Muscle layer of duodenum (tissue), 2 donors: ENCODE results near the gene GAD1.

Source experiments
- H3K27ac ChIP-seq: one replicate; pipeline ENCODE4 v1.7.0; 2013; ENCODE audit warnings: mild to moderate bottlenecking, low read length
- H3K27me3 ChIP-seq: one replicate; pipeline ENCODE4 v1.7.0; 2013; ENCODE audit warnings: low read depth, mild to moderate bottlenecking, control low read depth, low read length
- H3K36me3 ChIP-seq, 2 donors: one replicate each; pipeline ENCODE4 v1.7.0; 2013; ENCODE audit warnings: low read length in 2 of 2, control low read depth in 1 of 2, mild to moderate bottlenecking in 1 of 2; ENCODE audit not compliant: insufficient read depth in 2 of 2, control insufficient read depth in 1 of 2
- H3K4me1 ChIP-seq, 2 donors: one replicate each; pipeline ENCODE4 v1.7.0; 2013; ENCODE audit warnings: low read length in 2 of 2, mild to moderate bottlenecking in 2 of 2, control low read depth in 1 of 2, moderate library complexity in 1 of 2; ENCODE audit not compliant: insufficient read depth in 2 of 2, control insufficient read depth in 1 of 2
- H3K4me3 ChIP-seq, 2 donors: one replicate each; pipeline ENCODE4 v1.7.0; 2013; ENCODE audit warnings: low read length in 2 of 2, low read depth in 1 of 2, mild to moderate bottlenecking in 1 of 2
- H3K9me3 ChIP-seq, 2 donors: one replicate each; pipeline ENCODE4 v1.7.0; 2013; ENCODE audit warnings: low read length in 2 of 2, control low read depth in 1 of 2, mild to moderate bottlenecking in 1 of 2; ENCODE audit not compliant: control insufficient read depth in 1 of 2
- donor health status: healthy.

GAD1 gene

GRCh38 chr2:170851635-170852034 is 34.9 kb downstream of the GAD1 start:
- H3K9me3 ChIP-seq, result no peaks in the 10 kb centered on the region
- no peaks in the 10 kb centered on the region for H3K27me3 ChIP-seq
- no peak overlapping the region for H3K4me3 ChIP-seq
- no peaks in the 10 kb centered on the region for H3K4me1 ChIP-seq
- H3K36me3 ChIP-seq, result no peaks in the 10 kb centered on the region
- H3K27ac ChIP-seq, result no peak overlapping the region

DNA sequence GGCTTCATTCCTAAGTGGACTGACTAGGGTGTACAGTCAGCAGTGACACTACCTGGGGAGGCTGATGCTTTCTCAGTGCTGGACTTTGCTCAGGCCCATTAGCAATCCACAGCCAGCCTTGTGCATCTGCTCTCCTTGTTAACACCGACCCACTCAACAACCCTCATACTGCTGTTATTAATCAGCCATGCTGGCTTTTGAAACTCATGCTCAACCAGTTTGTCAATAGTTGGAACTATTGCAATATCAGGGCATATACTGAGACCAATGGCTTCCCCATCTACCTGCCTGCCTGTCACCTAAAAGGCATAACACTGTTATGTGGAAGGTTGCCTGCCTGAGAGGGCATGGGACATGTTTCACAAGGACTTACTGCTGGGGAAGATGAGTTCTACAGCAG is 39.4 kb downstream of the GAD1 start:
- H3K36me3 ChIP-seq, result no peaks in the 10 kb centered on the region
- no peak overlapping the region for H3K4me3 ChIP-seq
- no peaks in the 10 kb centered on the region for H3K27me3 ChIP-seq
- H3K9me3 ChIP-seq, result no peaks in the 10 kb centered on the region
- H3K27ac ChIP-seq, result no peak overlapping the region
- H3K4me1 ChIP-seq, result no peaks in the 10 kb centered on the region

DNA sequence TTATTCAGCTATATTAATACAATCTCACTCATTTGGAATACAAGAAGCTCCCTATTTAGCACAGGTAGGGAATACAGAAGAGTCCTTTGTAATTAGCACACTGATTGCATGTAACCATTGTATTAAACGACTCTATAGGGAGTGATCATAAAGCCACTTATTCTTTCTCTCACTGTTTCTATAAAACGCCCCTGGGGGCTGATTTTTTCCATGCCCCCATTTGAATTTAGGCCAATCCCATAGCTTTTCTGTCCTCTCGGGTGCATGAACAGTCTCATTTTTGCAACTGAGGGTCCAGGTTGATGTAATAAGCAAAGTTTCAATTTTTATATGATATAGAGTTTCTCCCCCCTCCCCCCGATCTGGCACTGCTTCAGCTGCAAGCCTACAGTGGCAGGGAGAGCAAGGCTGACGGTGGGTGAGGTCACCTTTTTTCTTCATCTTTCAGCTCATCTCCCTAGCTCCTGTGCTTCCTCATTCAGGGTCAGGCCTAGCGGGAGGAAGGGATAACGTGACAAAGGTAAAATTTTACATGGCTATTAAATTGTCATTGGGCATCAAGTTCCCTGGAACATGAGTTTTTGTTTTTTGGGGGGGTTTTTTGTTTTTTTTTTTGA is 45.7 kb downstream of the GAD1 start:
- no peaks in the 10 kb centered on the region for H3K27me3 ChIP-seq
- H3K9me3 ChIP-seq, result no peaks in the 10 kb centered on the region
- no peak overlapping the region for H3K4me3 ChIP-seq
- H3K36me3 ChIP-seq, result no peaks in the 10 kb centered on the region
- no peak overlapping the region for H3K27ac ChIP-seq
- no peaks in the 10 kb centered on the region for H3K4me1 ChIP-seq

- H3K27me3 ChIP-seq, result no peaks in the 10 kb centered on the region
- H3K4me3 ChIP-seq, result no peak overlapping the region
- H3K36me3 ChIP-seq, result no peaks in the 10 kb centered on the region
- no peaks in the 10 kb centered on the region for H3K4me1 ChIP-seq
- H3K27ac ChIP-seq, result no peak overlapping the region
- H3K9me3 ChIP-seq, result no peaks in the 10 kb centered on the region
These were observed 46.4 kb downstream of the GAD1 start for GRCh38 chr2:170863087-170863486.

DNA sequence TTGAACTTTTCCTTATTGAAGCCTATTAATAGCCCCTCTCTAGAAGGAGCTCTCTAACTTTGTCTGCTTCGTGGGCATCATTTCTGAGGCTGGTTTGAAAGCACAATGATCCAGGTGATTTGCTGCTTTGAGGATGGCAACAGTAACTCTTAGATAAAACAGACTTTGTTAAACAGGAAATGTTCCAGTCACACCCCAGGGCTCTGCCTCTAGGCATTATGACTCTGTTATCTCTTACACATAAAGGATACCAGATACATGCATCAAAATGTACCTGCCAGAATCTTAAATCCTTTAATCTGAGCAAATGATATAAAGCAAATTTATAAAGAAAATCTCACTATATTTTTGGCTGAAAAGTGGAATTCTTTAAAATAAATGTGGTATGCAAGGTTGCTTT is 52.3 kb downstream of the GAD1 start:
- H3K27ac ChIP-seq, result no peak overlapping the region
- H3K36me3 ChIP-seq, result no peaks in the 10 kb centered on the region
- no peaks in the 10 kb centered on the region for H3K9me3 ChIP-seq
- peaks cover 0 to 3% of the 10 kb centered on the region in 2 donors for H3K4me1 ChIP-seq
- no peak overlapping the region for H3K4me3 ChIP-seq
- no peaks in the 10 kb centered on the region for H3K27me3 ChIP-seq

GRCh38 chr2:170869461-170869860 is 52.8 kb downstream of the GAD1 start:
- Histone ChIP-seq H3K27me3 (no peaks in the 10 kb centered on the region), H3K4me3 (no peak overlapping the region), H3K36me3 (no peaks in the 10 kb centered on the region), H3K9me3 (no peaks in the 10 kb centered on the region), H3K27ac (no peak overlapping the region), H3K4me1 (peaks cover 0 to 3% of the 10 kb centered on the region in 2 donors)

- H3K36me3 ChIP-seq, result no peaks in the 10 kb centered on the region
- no peaks in the 10 kb centered on the region for H3K27me3 ChIP-seq
- H3K9me3 ChIP-seq, result no peaks in the 10 kb centered on the region
- H3K4me1 ChIP-seq, result peaks cover 0 to 3% of the 10 kb centered on the region in 2 donors
- H3K4me3 ChIP-seq, result peak overlapping the region in 1 of 2 donors; percentile 45
- H3K27ac ChIP-seq, result no peak overlapping the region
These were observed 56.5 kb downstream of the GAD1 start for GRCh38 chr2:170873035-170873692.

- H3K27ac ChIP-seq, result no peak overlapping the region
- H3K4me1 ChIP-seq, result no peaks in the 10 kb centered on the region
- no peaks in the 10 kb centered on the region for H3K9me3 ChIP-seq
- no peaks in the 10 kb centered on the region for H3K36me3 ChIP-seq
- H3K27me3 ChIP-seq, result no peaks in the 10 kb centered on the region
- peak overlapping the region in 1 of 2 donors; percentile 1 for H3K4me3 ChIP-seq
These were observed 61.4 kb downstream of the GAD1 start for GRCh38 chr2:170878066-170878465.

GRCh38 chr2:170878505-170878904 is 61.8 kb downstream of the GAD1 start:
- Histone ChIP-seq H3K27me3 (no peaks in the 10 kb centered on the region), H3K4me1 (no peaks in the 10 kb centered on the region), H3K27ac (no peak overlapping the region), H3K36me3 (no peaks in the 10 kb centered on the region), H3K4me3 (peak overlapping the region in 1 of 2 donors; percentile 1), H3K9me3 (no peaks in the 10 kb centered on the region)

DNA sequence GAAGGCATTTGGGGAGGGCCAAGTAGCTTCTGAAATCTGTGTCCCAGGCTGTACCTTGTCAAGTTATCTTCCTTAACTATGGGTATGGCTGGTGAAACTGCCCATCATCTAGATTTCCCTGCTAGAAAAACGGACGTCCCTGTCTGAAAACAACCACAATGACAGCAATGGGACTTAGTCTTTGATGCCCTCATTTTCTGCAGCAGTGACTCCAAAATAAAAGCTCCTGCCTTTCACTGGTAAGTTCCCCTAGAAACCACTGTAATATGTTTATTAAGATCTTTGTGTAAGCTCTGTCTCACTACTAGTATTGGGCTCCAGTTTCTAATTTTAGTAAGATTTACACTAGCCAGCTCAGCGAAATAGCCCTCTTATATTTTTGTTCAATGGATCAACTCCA is 65.2 kb downstream of the GAD1 start:
- no peaks in the 10 kb centered on the region for H3K4me1 ChIP-seq
- H3K9me3 ChIP-seq, result no peaks in the 10 kb centered on the region
- no peak overlapping the region for H3K4me3 ChIP-seq
- no peaks in the 10 kb centered on the region for H3K27me3 ChIP-seq
- no peak overlapping the region for H3K27ac ChIP-seq
- H3K36me3 ChIP-seq, result no peaks in the 10 kb centered on the region

- no peak overlapping the region for H3K4me3 ChIP-seq
- no peaks in the 10 kb centered on the region for H3K27me3 ChIP-seq
- no peaks in the 10 kb centered on the region for H3K36me3 ChIP-seq
- H3K4me1 ChIP-seq, result no peaks in the 10 kb centered on the region
- no peak overlapping the region for H3K27ac ChIP-seq
- no peaks in the 10 kb centered on the region for H3K9me3 ChIP-seq
These were observed 66.1 kb downstream of the GAD1 start for GRCh38 chr2:170882758-170883157.

- Histone ChIP-seq H3K36me3 (no peaks in the 10 kb centered on the region), H3K4me1 (no peaks in the 10 kb centered on the region), H3K27me3 (no peaks in the 10 kb centered on the region), H3K9me3 (no peaks in the 10 kb centered on the region), H3K4me3 (no peak overlapping the region), H3K27ac (no peak overlapping the region)
These were observed 67.0 kb downstream of the GAD1 start for GRCh38 chr2:170883683-170884082.
